Measurements from ENCODE around the gene SYT1. TPM values are rescaled to one million over a fixed set of nuclear protein-coding genes. Genes with fewer than 3 reads are reported as not detected.
A peak's percentile ranks its signal among the peaks of the same experiment; 100 is the strongest.

The SYT1 gene
- polyA plus RNA-seq, 1 experiment = 6.8 TPM

DNA sequence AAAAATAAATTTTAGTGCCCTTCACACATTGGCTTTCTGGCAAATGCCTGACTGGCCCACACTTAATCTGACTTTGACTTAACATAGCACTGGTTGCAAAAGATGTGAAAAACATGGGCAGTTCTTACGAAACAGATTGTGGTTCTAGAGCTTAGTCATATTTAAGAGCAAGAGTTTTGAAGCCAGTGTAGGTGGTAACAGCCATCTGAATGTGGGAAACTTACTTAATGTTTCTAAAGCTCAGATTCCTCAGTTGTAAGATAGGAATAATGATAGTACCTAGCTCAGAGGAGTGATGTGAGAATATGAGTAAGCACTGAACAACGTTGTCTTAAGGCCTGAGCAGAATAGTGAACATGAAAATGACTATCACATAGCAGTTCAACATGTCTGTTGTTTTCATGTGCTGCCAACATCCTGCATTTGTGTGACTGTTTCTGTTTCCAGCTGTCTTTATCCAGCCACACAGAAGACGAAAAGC lies 262.7 kb downstream of the SYT1 start:
- H3K27me3 ChIP-seq (ENCODE audit: control insufficient read depth, insufficient read depth, low read length) = no peaks in the 10 kb centered on the region
- POLR2A ChIA-PET = interaction anchor here (0.6 kb wide), 1 partner anchor 932 kb away, joined by 3 read pairs; no protein-coding TSS in a partner anchor
- CTCF ChIA-PET = no interaction called here
- H3K4me3 ChIP-seq (ENCODE audit: low read depth, low read length) = no peak overlapping the region
- TF ChIP-seq, protein P1, sequence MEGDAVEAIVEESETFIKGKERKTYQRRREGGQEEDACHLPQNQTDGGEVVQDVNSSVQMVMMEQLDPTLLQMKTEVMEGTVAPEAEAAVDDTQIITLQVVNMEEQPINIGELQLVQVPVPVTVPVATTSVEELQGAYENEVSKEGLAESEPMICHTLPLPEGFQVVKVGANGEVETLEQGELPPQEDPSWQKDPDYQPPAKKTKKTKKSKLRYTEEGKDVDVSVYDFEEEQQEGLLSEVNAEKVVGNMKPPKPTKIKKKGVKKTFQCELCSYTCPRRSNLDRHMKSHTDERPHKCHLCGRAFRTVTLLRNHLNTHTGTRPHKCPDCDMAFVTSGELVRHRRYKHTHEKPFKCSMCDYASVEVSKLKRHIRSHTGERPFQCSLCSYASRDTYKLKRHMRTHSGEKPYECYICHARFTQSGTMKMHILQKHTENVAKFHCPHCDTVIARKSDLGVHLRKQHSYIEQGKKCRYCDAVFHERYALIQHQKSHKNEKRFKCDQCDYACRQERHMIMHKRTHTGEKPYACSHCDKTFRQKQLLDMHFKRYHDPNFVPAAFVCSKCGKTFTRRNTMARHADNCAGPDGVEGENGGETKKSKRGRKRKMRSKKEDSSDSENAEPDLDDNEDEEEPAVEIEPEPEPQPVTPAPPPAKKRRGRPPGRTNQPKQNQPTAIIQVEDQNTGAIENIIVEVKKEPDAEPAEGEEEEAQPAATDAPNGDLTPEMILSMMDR (IDR thresholded peaks at IDR 0.05; ENCODE audit: low read depth, low read length) = no peak
- DNase-seq (ENCODE audit: low read depth, low spot score) = peak; percentile 80
- H3K27ac ChIP-seq (ENCODE audit: low read depth, low read length) = no peak overlapping the region
- H3K9me3 ChIP-seq (ENCODE audit: control insufficient read depth, insufficient read depth, low read length) = no peaks in the 10 kb centered on the region

DNA sequence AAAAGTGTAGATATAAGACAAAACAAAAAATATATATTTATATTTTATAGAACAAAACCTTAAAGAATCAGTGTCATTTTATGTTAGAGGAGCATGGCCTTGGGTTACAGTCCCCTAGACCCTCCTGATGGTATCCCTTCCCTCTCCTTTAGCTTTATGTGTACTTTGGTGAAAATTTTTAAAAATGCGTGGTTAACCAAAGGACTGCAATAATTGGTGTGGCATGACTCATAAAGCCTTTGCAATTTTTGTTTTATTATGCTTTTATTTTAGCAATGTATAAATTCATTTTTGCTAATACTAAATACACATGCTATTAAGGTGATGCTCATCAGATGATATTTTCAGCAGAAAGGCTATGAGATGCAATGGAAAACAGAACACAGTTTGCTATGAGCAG lies 264.4 kb downstream of the SYT1 start:
- Histone ChIP-seq H3K4me3 (ENCODE audit: low read depth, low read length) (no peak overlapping the region), H3K27ac (ENCODE audit: low read depth, low read length) (no peak overlapping the region), H3K27me3 (ENCODE audit: control insufficient read depth, insufficient read depth, low read length) (no peaks in the 10 kb centered on the region), H3K9me3 (ENCODE audit: control insufficient read depth, insufficient read depth, low read length) (no peaks in the 10 kb centered on the region)
- no peak for DNase-seq (ENCODE audit: low read depth, low spot score)
- TF ChIP-seq, protein P1 (IDR thresholded peaks at IDR 0.05; ENCODE audit: low read depth, low read length) = no peak
- POLR2A ChIA-PET = no interaction called here
- CTCF ChIA-PET = no interaction called here

DNA sequence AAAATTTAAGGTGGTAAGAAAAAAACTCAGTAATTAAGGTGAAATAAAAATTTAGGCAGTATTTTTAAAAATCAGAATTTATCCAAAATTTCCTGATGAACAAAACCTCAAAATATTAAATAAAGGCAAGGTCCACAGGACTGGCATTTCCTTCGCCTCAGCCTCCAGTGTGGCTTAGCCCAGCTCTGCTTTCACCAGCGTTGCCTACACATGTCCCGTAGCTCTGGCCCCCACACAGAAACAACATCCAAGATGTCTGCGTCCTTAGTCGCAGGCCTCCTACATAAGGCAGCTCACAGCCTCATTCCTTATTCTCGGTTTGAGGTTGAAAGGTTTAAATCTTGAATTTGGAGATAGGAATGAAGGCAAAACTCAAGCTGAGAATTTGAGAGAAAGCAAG lies 274.3 kb downstream of the SYT1 start:
- Histone ChIP-seq H3K27ac (ENCODE audit: low read depth, low read length) (no peak overlapping the region), H3K27me3 (ENCODE audit: control insufficient read depth, insufficient read depth, low read length) (no peaks in the 10 kb centered on the region), H3K4me3 (ENCODE audit: low read depth, low read length) (no peak overlapping the region), H3K9me3 (ENCODE audit: control insufficient read depth, insufficient read depth, low read length) (no peaks in the 10 kb centered on the region)
- no peak for DNase-seq (ENCODE audit: low read depth, low spot score)
- POLR2A ChIA-PET = no interaction called here
- CTCF ChIA-PET = no interaction called here
- TF ChIP-seq, protein P1 (IDR thresholded peaks at IDR 0.05; ENCODE audit: low read depth, low read length) = no peak

DNA sequence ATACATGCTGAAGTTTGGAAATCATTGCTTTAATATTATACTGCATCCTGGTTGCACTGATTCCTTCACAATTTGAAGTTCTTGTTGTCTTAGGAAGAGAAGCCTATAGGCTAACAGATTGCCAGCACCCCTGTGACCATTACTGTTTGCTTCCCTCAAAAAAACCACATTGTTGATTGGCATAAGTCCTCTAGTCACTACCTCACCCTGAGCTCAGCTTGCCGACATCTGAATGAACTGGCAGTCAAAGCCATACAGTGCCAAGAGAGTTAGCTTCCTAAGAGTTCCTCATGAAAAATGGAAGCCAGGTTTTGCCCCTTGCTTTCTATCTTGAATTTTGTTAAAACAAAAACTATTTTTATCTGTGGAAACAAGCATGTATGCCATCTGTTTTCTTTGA lies 276.1 kb downstream of the SYT1 start:
- H3K27me3 ChIP-seq (ENCODE audit: control insufficient read depth, insufficient read depth, low read length) = no peaks in the 10 kb centered on the region
- no peak overlapping the region for H3K27ac ChIP-seq (ENCODE audit: low read depth, low read length)
- CTCF ChIA-PET = interaction anchor here (1.1 kb wide), 1 partner anchor 670 kb away, joined by 3 read pairs; no protein-coding TSS in a partner anchor
- no peak for DNase-seq (ENCODE audit: low read depth, low spot score)
- POLR2A ChIA-PET = no interaction called here
- H3K9me3 ChIP-seq (ENCODE audit: control insufficient read depth, insufficient read depth, low read length) = no peaks in the 10 kb centered on the region
- H3K4me3 ChIP-seq (ENCODE audit: low read depth, low read length) = no peak overlapping the region
- TF ChIP-seq, protein P1 (IDR thresholded peaks at IDR 0.05; ENCODE audit: low read depth, low read length) = no peak

DNA sequence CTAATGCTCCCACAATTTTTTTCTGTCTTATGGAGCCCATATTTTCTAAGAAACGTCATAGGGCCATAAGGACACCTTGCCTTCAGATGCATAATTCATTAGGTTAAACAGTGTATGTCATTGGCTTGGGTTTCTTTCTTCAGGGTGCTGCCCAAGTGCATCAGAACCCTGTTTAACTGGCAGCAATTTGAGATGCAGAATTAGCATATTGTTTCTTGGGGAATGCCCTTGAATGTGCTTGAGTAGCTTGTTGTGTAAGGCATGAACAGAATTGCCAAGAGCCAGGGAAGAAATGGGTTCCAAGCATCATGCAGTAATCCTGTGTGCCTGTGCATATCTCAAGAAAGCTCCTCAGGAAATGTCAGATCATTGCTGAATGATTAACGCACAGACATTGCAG lies 277.2 kb downstream of the SYT1 start:
- no peak for DNase-seq (ENCODE audit: low read depth, low spot score)
- H3K9me3 ChIP-seq (ENCODE audit: control insufficient read depth, insufficient read depth, low read length) = no peaks in the 10 kb centered on the region
- ChIA-PET POLR2A (no interaction called here), CTCF (interaction anchor here (1.1 kb wide), 1 partner anchor 671 kb away, joined by 3 read pairs; no protein-coding TSS in a partner anchor)
- no peak overlapping the region for H3K27ac ChIP-seq (ENCODE audit: low read depth, low read length)
- no peaks in the 10 kb centered on the region for H3K27me3 ChIP-seq (ENCODE audit: control insufficient read depth, insufficient read depth, low read length)
- TF ChIP-seq, protein P1 (IDR thresholded peaks at IDR 0.05; ENCODE audit: low read depth, low read length) = no peak
- no peak overlapping the region for H3K4me3 ChIP-seq (ENCODE audit: low read depth, low read length)
